Liver (tissue), 9 donors: ENCODE results near the gene HOXA4. TPM values are rescaled to one million over a fixed set of nuclear protein-coding genes. Genes with fewer than 3 reads are reported as not detected.

Source experiments
- DNase-seq: peaks from one replicate; pipeline ENCODE4 v3.0.0-alpha.2; 2017; ENCODE audit warnings: low spot score
- H3K27ac ChIP-seq, 2 donors: one replicate each; pipeline ENCODE4 v1.7.0; 2013; ENCODE audit warnings: inconsistent platforms in 2 of 2, low read length in 2 of 2, control low read depth in 1 of 2, low read depth in 1 of 2, mild to moderate bottlenecking in 1 of 2
- H3K27me3 ChIP-seq, 4 donors: one replicate each; pipeline versions ENCODE4 v1.6.1 to v1.7.0; 2013; ENCODE audit warnings: low read length in 3 of 4, inconsistent platforms in 1 of 4, mild to moderate bottlenecking in 1 of 4, moderate library complexity in 1 of 4; ENCODE audit not compliant: control insufficient read depth in 4 of 4, insufficient read depth in 4 of 4
- H3K36me3 ChIP-seq, 4 donors: one replicate each; pipeline versions ENCODE4 v1.6.1 to v1.7.0; 2013; ENCODE audit warnings: low read length in 3 of 4, mild to moderate bottlenecking in 3 of 4, low read depth in 1 of 4, moderate library complexity in 1 of 4; ENCODE audit not compliant: control insufficient read depth in 4 of 4, insufficient read depth in 3 of 4
- H3K4me1 ChIP-seq, 4 donors: one replicate each; pipeline versions ENCODE4 v1.6.1 to v1.7.0; 2013; ENCODE audit warnings: low read length in 3 of 4, mild to moderate bottlenecking in 3 of 4, moderate library complexity in 1 of 4; ENCODE audit not compliant: control insufficient read depth in 4 of 4, insufficient read depth in 4 of 4
- H3K4me3 ChIP-seq, 3 donors: one replicate each; pipeline versions ENCODE4 v1.6.1 to v1.7.0; 2013; ENCODE audit warnings: low read length in 3 of 3, control low read depth in 1 of 3, low read depth in 1 of 3, mild to moderate bottlenecking in 1 of 3
- H3K9ac ChIP-seq, 2 donors: one replicate each; pipeline ENCODE4 v1.7.0; 2013; ENCODE audit warnings: low read length in 2 of 2, mild to moderate bottlenecking in 2 of 2, moderate library complexity in 2 of 2, control low read depth in 1 of 2, low read depth in 1 of 2
- H3K9me3 ChIP-seq, 4 donors: one replicate each; pipeline versions ENCODE4 v1.6.1 to v1.7.0; 2013; ENCODE audit warnings: low read length in 3 of 4; ENCODE audit not compliant: control insufficient read depth in 4 of 4
- CTCF ChIP-seq: fragments of 150-350 bp; IDR thresholded peaks from 2 replicates; pipeline ENCODE4 v1.5.1; 2017; ENCODE audit warnings: improper control_type of control experiment, low read depth, low read length; ENCODE audit not compliant: missing input control
- EGR1 ChIP-seq, 2 donors: IDR thresholded peaks; 2 replicates each; pipeline ENCODE4 v1.6.1; 2016 to 2018; ENCODE audit warnings: antibody characterized with exemption in 2 of 2, low read depth in 2 of 2
- FOXA1 ChIP-seq: IDR thresholded peaks from 2 replicates; pipeline ENCODE4 v1.6.1; 2016; ENCODE audit warnings: antibody characterized with exemption
- FOXA2 ChIP-seq: IDR thresholded peaks from 2 replicates; pipeline ENCODE4 v1.6.1; 2016; ENCODE audit warnings: antibody characterized with exemption
- GABPA ChIP-seq, 2 donors: IDR thresholded peaks in 1 of 2; conservative IDR thresholded peaks in 1 of 2; 2 replicates each; pipeline ENCODE4 v1.6.1; 2016; ENCODE audit warnings: antibody characterized with exemption in 2 of 2, mild to moderate bottlenecking in 1 of 2, moderate library complexity in 1 of 2
- HNF4A ChIP-seq, 2 donors: conservative IDR thresholded peaks; 2 replicates each; pipeline ENCODE4 v1.6.1; 2016; ENCODE audit warnings: antibody characterized with exemption in 2 of 2, mild to moderate bottlenecking in 2 of 2
- MAX ChIP-seq: IDR thresholded peaks from 2 replicates; pipeline ENCODE4 v1.6.1; 2016; ENCODE audit warnings: antibody characterized with exemption
- NR2F2 ChIP-seq: IDR thresholded peaks from 2 replicates; pipeline ENCODE4 v1.6.1; 2016; ENCODE audit warnings: antibody characterized with exemption
- RAD21 ChIP-seq, 2 donors: IDR thresholded peaks; 2 replicates each; pipeline ENCODE4 v1.6.1; 2016; ENCODE audit warnings: antibody characterized with exemption in 2 of 2, mild to moderate bottlenecking in 2 of 2
- RXRA ChIP-seq, 2 donors: IDR thresholded peaks; 2 replicates each; pipeline ENCODE4 v1.6.1; 2017 to 2018; ENCODE audit warnings: antibody characterized with exemption in 2 of 2, mild to moderate bottlenecking in 1 of 2
- SP1 ChIP-seq: IDR thresholded peaks from 2 replicates; pipeline ENCODE4 v1.6.1; 2018; ENCODE audit warnings: antibody characterized with exemption, mild to moderate bottlenecking
- TAF1 ChIP-seq: conservative IDR thresholded peaks from 2 replicates; pipeline ENCODE4 v1.6.1; 2016; ENCODE audit warnings: antibody characterized with exemption, mild to moderate bottlenecking
- YY1 ChIP-seq: IDR thresholded peaks from 2 replicates; pipeline ENCODE4 v1.6.1; 2016; ENCODE audit warnings: antibody characterized with exemption, mild to moderate bottlenecking
- ZBTB33 ChIP-seq: IDR thresholded peaks from 2 replicates; pipeline ENCODE4 v1.6.1; 2016; ENCODE audit warnings: antibody characterized with exemption
- WGBS: extraction: QIAGEN DNeasy Blood & Tissue Kit; methylation state at CpG from one replicate; pipeline ENCODE4 v1.1.7; 2013; 5-methylcytosine and 5-hydroxymethylcytosine counted together
- polyA plus RNA-seq, 2 donors: library from polyadenylated mRNA; stranded (reverse) in 1 of 2; unstranded in 1 of 2; fragments of 200-250 nt in 1 of 2; fragments of >200 nt in 1 of 2; fragmentation: Nextera tagmentation in 1 of 2; extraction: Ambion mirVana in 1 of 2; gene quantifications; one replicate each; pipeline versions ENCODE4 v1.2.1 to v1.2.3, GENCODE V29; 2013 to 2015
- total RNA-seq, 2 donors: library from RNA; depleted of rRNA; stranded (reverse); fragments of >200 nt; gene quantifications; one replicate each; pipeline ENCODE4 v1.2.3, GENCODE V29; 2014
- TF ChIP-seq, protein P1 (sequence below): IDR thresholded peaks from 2 replicates; pipeline ENCODE4 v1.6.1; 2016; ENCODE audit warnings: antibody characterized with exemption
- donor health status: healthy.
- donor health status: healthy.
- donor health status: healthy.
- donor health status: healthy.
- donor health status: healthy.

Gene HOXA4
- total and polyA plus RNA-seq, 4 donors, result 0.17 to 1.1 (median 0.30) TPM

GRCh38 chr7:27166531-27167505 lies 36.3 kb upstream of the HOXA4 start:
- TF ChIP-seq, protein P1, sequence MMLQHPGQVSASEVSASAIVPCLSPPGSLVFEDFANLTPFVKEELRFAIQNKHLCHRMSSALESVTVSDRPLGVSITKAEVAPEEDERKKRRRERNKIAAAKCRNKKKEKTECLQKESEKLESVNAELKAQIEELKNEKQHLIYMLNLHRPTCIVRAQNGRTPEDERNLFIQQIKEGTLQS, result no peak
- TF ChIP-seq GABPA (IDR thresholded peaks at IDR 0.05 in 1 of 2, conservative IDR thresholded peaks at IDR 0.05 in 1 of 2) (no peak), EGR1 (IDR thresholded peaks at IDR 0.05; ENCODE audit: low read depth in 2 of 2) (no peak), CTCF (no peak), ZBTB33 (no peak)
- no peaks in the 10 kb centered on the region for H3K36me3 ChIP-seq
- peaks cover 0 to 10% (median under 1%) of the 10 kb centered on the region in 4 donors for H3K9me3 ChIP-seq
- no peak overlapping the region for H3K4me3 ChIP-seq
- peaks cover 0 to 13% (median 3%) of the 10 kb centered on the region in 4 donors for H3K4me1 ChIP-seq
- H3K9ac ChIP-seq, result no peak overlapping the region
- H3K27me3 ChIP-seq, result peaks cover 8 to 56% (median 21%) of the 10 kb centered on the region in 4 donors
- DNase-seq, result no peak
- H3K27ac ChIP-seq, result no peak overlapping the region
- WGBS, result 7% methylated on average over 50 of the region's 50 CpGs

DNA sequence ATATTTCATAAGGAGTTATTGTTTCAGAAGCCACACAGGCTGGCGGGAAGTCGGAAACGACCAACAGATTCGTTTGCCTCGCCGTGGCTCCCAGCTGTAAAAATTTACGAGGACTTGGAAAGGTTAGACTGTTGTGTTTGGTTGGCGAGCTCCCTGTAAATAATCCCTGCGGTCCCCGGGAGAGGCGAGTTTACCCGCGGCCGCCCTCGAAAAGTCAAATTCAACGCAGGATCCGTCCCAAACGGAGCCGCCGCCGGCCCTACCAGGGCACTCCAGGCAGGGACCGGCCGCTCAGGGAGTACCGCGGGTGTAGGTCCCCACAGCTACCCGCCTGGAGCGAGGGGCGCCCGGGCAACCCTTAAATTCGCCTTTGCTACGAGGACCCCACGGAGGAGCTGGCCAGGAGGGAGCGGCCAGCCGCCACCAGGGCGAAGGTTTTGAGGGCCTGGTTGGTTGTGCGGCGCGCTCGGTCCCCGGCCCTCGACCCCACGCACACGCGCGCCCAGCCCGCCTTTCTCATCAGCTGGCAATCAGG lies 35.5 kb upstream of the HOXA4 start:
- peaks cover 9 to 58% (median 21%) of the 10 kb centered on the region in 4 donors for H3K27me3 ChIP-seq
- H3K27ac ChIP-seq, result no peak overlapping the region
- WGBS, result 8% methylated on average over 46 of the region's 46 CpGs
- TF ChIP-seq SP1 (no peak), FOXA1 (no peak), HNF4A (conservative IDR thresholded peaks at IDR 0.05) (no peak), TAF1 (no peak), YY1 (no peak), RAD21 (IDR thresholded peaks at IDR 0.05) (no peak), EGR1 (IDR thresholded peaks at IDR 0.05; ENCODE audit: low read depth in 2 of 2) (no peak), MAX (no peak), RXRA (IDR thresholded peaks at IDR 0.05) (no peak), GABPA (IDR thresholded peaks at IDR 0.05 in 1 of 2, conservative IDR thresholded peaks at IDR 0.05 in 1 of 2) (no peak), CTCF (no peak), NR2F2 (no peak), FOXA2 (no peak)
- TF ChIP-seq, protein P1, result no peak
- no peaks in the 10 kb centered on the region for H3K36me3 ChIP-seq
- H3K9me3 ChIP-seq, result peaks cover 0 to 10% (median under 1%) of the 10 kb centered on the region in 4 donors
- peaks cover 2 to 15% (median 3%) of the 10 kb centered on the region in 4 donors for H3K4me1 ChIP-seq
- DNase-seq, result no peak
- peak overlapping the region in 1 of 3 donors; percentile 9 for H3K4me3 ChIP-seq
- no peak overlapping the region for H3K9ac ChIP-seq
